GM20000 (cell line): ENCODE results near the gene ADAMTS2.

ENCODE experiments used
- DNase-seq: peaks from one replicate; pipeline ENCODE4 v3.0.0; 2012; ENCODE audit warnings: low spot score
- CTCF ChIP-seq: IDR thresholded peaks from 2 replicates; pipeline ENCODE4 v1.5.1; 2012; ENCODE audit warnings: mild to moderate bottlenecking, control low read depth; ENCODE audit errors: extremely low read depth, missing control alignments

Gene ADAMTS2

GRCh38 chr5:179347581-179347980 is 2.3 kb upstream of the ADAMTS2 start:
- DNase-seq, result no peak
- TF ChIP-seq CTCF, result no peak

- no peak for TF ChIP-seq CTCF
- no peak for DNase-seq
Observed at GRCh38 chr5:179346875-179347274, 1.6 kb upstream of the ADAMTS2 start.

- no peak for TF ChIP-seq CTCF
- DNase-seq, result no peak
Observed at GRCh38 chr5:179346401-179346800, 1.1 kb upstream of the ADAMTS2 start.

- no peak for TF ChIP-seq CTCF
Observed at GRCh38 chr5:179345183-179345432, 153 bp downstream of the ADAMTS2 start.

GRCh38 chr5:179344431-179345182 is 654 bp downstream of the ADAMTS2 start:
- peak; percentile 48 for DNase-seq
- TF ChIP-seq CTCF, result no peak

More at GRCh38 chr5:179345183-179345432, 153 bp downstream of the ADAMTS2 start:
- peak; percentile 44 for DNase-seq

GRCh38 chr5:179343719-179344430 is 1.4 kb downstream of the ADAMTS2 start:
- peak; percentile 37 for DNase-seq
- no peak for TF ChIP-seq CTCF

- TF ChIP-seq CTCF, result no peak
- DNase-seq, result no peak
Observed at GRCh38 chr5:179343021-179343718, 2.1 kb downstream of the ADAMTS2 start.
